Measurements from ENCODE around the gene STARD8. TPM values are rescaled to one million over a fixed set of nuclear protein-coding genes. Genes with fewer than 3 reads are reported as not detected.
"Not testable (repeated sequence)": the region's sequence is repeated elsewhere in the genome, so short reads cannot be mapped to it uniquely, and the experiment has no call there.

The STARD8 gene
- total and polyA plus RNA-seq, 7 donors = 4.2 to 25.8 (median 8.8) TPM

DNA sequence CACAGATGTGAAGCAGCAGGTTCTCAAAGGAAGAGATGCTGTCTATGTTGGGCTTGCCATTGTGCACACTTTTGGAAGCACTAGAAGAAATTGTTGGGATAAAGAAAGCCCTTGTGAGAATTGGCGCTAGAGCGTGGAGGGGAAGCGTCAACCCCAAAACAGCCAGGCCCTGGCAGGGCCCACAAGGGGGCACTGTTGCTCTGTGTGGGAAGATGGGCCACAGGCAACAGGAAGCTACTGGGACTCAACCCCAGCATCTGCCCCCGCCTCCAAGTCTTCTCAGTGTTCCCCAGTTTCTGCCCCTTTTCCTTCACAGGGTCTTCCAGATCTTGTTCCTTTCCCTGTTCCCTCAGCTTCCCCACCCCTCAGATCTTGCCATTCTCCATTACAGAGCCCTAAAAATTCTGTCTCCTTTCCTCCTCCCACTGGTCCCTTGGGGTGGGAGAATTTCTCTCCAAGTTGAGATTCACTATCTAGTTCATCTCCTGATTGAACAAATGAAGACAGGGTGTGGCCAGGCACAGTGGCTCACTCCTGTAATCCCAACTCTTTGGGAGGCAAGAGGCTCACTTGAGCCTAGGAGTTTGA is 85.5 kb downstream of the STARD8 start:
- 7 to 17% (median 12%) methylated on average over 2 to 4 of the region's 4 CpGs for WGBS, 3 donors
- ATAC-seq = peak; percentile 56 to 80 (median 68)
- Histone ChIP-seq H3K4me3 (no peak overlapping the region), H3K27ac (no peak overlapping the region), H3K27me3 (ENCODE audit: insufficient read depth in 3 of 3, low read length in 2 of 3) (no peaks in the 10 kb centered on the region), H3K9me3 (no peaks in the 10 kb centered on the region), H3K36me3 (ENCODE audit: insufficient read depth in 1 of 2, low read depth in 1 of 2) (no peaks in the 10 kb centered on the region), H3K4me1 (no peaks in the 10 kb centered on the region)
- intact Hi-C loops (cut with DNase I) = loop anchor here in 1 of 2 donors (5.0 kb wide), 1 partner anchor 654 kb away; no protein-coding TSS in a partner anchor
- TF ChIP-seq CTCF (IDR thresholded peaks at IDR 0.05) = peak; percentile 72
- peak; percentile 60 to 77 for DNase-seq

GRCh38 chrX:68735266-68735665 is 87.8 kb downstream of the STARD8 start:
- Histone ChIP-seq H3K36me3 (ENCODE audit: insufficient read depth in 1 of 2, low read depth in 1 of 2) (no peaks in the 10 kb centered on the region), H3K27ac (no peak overlapping the region), H3K4me3 (no peak overlapping the region), H3K9me3 (no peaks in the 10 kb centered on the region), H3K27me3 (ENCODE audit: insufficient read depth in 3 of 3, low read length in 2 of 3) (no peaks in the 10 kb centered on the region), H3K4me1 (no peaks in the 10 kb centered on the region)
- ATAC-seq (no peak), DNase-seq (no peak)
- WGBS, 3 donors = 15 to 50% (median 39%) methylated on average over 1 of the region's 1 CpG
- intact Hi-C loops (cut with DNase I) = no loop called here
- no peak for TF ChIP-seq CTCF (IDR thresholded peaks at IDR 0.05)

GRCh38 chrX:68741864-68742263 is 94.4 kb downstream of the STARD8 start:
- H3K27ac ChIP-seq = not testable (repeated sequence)
- WGBS, 3 donors = 89 to 96% methylated on average over 3 of the region's 3 CpGs; no CpG with 5 or more reads in 1 of the 3 donors

GRCh38 chrX:68743754-68744153 is 96.3 kb downstream of the STARD8 start:
- Histone ChIP-seq H3K4me1 (no peaks in the 10 kb centered on the region), H3K27ac (no peak overlapping the region), H3K4me3 (no peak overlapping the region), H3K9me3 (no peaks in the 10 kb centered on the region), H3K36me3 (ENCODE audit: insufficient read depth in 1 of 2, low read depth in 1 of 2) (no peaks in the 10 kb centered on the region), H3K27me3 (ENCODE audit: insufficient read depth in 3 of 3, low read length in 2 of 3) (peaks cover 0 to 9% (median 0%) of the 10 kb centered on the region in 3 donors)
- intact Hi-C loops (cut with DNase I) = no loop called here
- 86 to 100% (median 100%) methylated on average over 1 of the region's 1 CpG for WGBS, 3 donors
- TF ChIP-seq CTCF (IDR thresholded peaks at IDR 0.05) = no peak
- ATAC-seq = no peak
- no peak for DNase-seq

More at GRCh38 chrX:68741864-68742263, 94.4 kb downstream of the STARD8 start:
- H3K27me3 ChIP-seq (ENCODE audit: insufficient read depth in 3 of 3, low read length in 2 of 3); H3K4me1 ChIP-seq; ATAC-seq; intact Hi-C loops (cut with DNase I); H3K4me3 ChIP-seq; DNase-seq; H3K9me3 ChIP-seq; H3K36me3 ChIP-seq (ENCODE audit: insufficient read depth in 1 of 2, low read depth in 1 of 2): not testable (repeated sequence)

DNA sequence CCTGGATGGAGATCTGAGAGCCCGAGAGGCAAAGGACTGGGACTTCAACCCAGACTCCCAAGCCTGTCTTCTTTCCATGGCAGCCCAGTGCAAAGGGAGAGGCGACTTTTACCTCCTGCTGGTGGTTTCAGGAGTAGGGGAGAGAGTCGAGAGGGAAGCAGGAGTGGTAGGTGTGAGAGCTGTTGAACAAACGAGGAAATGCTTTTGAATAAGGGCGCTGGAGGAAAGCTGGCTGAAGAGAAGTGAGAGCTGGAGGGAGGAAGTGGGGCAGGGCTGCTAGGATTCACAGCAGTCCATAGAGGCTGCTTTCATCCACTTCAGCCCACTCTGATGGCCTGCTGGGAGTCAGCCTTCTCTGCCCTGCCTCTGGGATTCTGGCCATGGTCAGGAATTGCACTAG is 99.5 kb downstream of the STARD8 start:
- no peaks in the 10 kb centered on the region for H3K4me1 ChIP-seq
- no peaks in the 10 kb centered on the region for H3K9me3 ChIP-seq
- peaks cover 0 to 9% (median 0%) of the 10 kb centered on the region in 3 donors for H3K27me3 ChIP-seq (ENCODE audit: insufficient read depth in 3 of 3, low read length in 2 of 3)
- H3K27ac ChIP-seq = no peak overlapping the region
- TF ChIP-seq CTCF (IDR thresholded peaks at IDR 0.05) = no peak
- 47 to 64% (median 61%) methylated on average over 4 to 5 of the region's 5 CpGs for WGBS, 3 donors
- no peak for ATAC-seq
- no peak overlapping the region for H3K4me3 ChIP-seq
- intact Hi-C loops (cut with DNase I) = no loop called here
- DNase-seq = no peak
- no peaks in the 10 kb centered on the region for H3K36me3 ChIP-seq (ENCODE audit: insufficient read depth in 1 of 2, low read depth in 1 of 2)

All from psoas muscle (tissue), 8 donors.